SH-SY5Y (cell line): ENCODE results near the gene TENT5C.

Experiments used
- GATA2 ChIP-seq: IDR thresholded peaks from 2 replicates; pipeline ENCODE4 v1.6.1; 2011; ENCODE audit warnings: mild to moderate bottlenecking, low read depth, low read length
- GATA3 ChIP-seq: IDR thresholded peaks from 2 replicates; pipeline ENCODE4 v1.6.1; 2011; ENCODE audit warnings: low read depth, mild to moderate bottlenecking, low read length, moderate library complexity

TENT5C gene

DNA sequence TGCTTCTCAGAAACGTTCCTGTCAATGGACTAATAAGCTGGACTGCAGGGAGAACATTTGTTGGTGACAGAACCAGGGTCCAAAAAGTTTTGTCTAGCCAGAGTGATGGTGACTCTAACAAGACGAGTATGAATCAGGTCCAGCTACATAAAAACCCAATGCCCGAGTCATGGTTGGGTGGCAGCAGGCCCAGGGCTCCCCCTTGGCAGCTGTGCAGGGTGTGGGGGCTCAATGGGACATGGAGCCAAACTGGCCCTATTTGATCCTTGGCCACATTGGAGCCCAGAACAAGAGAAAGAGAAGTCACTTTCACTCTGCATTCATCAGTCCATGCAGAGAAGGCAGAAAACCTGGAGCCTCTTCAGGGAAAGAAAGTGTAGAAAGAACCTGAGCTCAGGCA lies 37.9 kb upstream of the TENT5C start:
- TF ChIP-seq GATA3 (no peak), GATA2 (no peak)

DNA sequence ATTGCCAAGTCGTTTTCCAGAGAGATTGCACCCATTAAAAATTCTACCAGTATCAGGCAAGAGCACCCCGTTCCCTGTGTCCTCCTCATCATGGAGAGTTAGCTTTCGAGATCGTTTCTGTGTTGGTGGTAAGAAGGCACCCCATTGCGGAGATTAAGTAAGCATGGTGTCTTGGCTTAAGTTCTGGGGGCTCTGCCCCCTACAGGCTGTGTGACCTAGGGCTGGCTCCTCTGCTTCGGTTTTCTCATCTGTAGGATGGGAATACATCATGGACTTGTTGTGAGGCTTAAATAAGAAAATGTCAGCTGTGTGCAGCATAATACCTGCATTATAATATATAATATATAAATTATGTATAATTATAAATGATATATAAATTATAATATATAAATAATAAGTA lies 36.8 kb upstream of the TENT5C start:
- TF ChIP-seq GATA3 (no peak), GATA2 (no peak)

DNA sequence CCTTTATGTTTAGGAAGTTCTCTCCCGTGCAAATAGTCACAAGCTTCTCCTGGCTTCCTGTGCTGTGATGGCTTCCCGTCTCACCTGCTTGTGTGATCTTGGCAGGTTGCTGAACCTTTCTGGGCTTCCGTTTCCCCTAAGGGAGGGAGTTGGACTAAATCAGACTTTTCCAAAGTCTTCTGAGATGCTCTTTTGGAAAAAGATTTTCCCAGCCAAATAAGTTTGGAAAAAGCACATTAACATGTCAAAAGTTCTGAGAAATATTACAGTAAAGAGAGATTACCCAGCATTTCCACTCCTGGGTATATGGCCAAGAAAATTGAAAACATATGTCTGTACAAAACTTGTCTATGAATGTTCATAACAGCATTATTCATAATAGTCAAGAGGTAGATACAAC lies 36.0 kb upstream of the TENT5C start:
- no peak for TF ChIP-seq GATA2
- no peak for TF ChIP-seq GATA3

DNA sequence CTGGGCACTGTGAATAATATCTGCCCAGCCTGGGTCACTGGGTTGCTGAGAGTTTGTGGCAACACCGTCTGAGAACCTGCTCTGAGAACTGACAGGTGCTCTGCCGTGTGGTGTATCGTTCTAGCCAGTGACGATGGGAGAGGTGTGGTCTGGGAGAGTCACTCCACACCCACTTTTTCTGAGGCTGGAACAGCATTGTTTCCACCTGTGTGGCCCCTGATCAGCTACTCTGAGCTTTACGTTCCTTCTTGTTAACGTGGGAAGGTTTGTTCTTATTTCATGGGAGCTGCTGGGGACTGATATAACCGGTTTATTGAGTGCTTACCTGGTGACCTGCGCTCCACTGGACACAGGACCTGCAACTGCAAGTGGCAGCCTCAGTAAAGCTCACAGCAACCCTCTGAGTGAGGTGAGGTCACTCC lies 34.8 kb upstream of the TENT5C start:
- TF ChIP-seq GATA2 (no peak), GATA3 (no peak)

DNA sequence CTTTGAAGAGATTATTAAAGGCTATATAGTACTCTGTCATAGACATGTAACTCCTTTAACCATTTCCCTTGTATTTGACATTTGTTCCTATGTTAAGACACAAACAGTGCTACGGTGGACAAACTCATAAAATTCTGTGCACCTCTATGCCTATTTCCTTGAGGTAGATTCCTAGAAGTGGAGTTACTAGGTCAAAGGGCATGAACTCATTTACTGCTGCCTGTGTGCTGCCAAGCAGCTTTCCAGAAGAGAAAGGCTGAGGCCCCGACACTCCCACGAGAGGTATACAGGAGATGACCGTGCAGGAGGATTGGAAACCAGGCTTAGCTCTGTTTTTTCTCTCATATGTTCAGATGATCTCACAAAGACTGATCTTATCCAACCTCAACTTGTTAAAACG lies 34.4 kb upstream of the TENT5C start:
- TF ChIP-seq GATA2 (no peak), GATA3 (no peak)

DNA sequence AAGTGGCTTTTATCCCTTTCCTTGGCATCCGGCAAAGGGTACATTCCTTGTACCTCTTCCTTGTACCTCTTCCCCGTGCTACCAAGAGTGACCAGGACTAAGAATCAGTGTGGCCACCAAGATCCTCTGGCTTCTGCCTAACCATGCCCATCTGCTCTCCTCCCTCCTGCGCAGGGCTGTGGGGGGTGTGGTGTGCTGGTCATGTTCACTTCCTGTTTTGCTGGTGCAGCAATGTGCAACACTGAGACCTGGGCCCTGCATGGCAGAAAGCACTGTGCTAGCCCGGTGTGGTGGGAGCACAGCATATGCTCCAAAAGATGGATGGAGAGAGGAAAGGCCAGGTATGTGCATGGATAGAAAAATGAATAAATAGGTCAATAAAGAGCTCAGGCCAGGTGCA lies 33.3 kb upstream of the TENT5C start:
- TF ChIP-seq GATA2 = no peak

DNA sequence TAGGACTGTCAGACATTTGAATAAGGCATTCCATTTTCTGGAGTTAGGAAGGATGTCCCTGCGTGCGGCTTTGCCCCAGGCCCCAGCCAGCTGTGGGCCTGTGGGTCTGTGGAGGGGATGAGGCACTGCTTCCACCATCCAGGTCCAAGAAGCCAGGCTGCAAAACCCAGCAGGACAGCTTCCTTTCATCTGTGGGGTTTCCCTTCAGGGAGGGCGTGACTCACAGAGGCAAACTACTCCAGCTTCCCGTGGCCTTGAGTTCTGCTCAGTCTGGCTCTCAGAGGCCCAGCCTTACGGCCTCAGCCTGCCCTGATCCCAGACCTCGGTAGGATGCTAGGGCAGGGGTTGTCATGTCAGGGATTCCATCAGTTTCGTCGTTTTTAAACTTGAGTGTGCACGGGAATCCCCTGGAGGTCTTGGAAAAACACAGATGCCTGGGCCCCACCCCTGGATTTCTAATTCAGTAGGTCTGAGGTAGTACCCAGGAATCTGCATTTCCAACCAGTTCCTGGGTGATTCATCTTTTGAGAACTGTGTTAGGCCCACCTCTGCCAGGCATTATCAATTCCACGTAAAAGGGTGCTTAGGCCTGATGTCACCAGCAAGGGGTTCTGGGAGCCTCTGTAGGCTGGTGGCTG lies 32.3 kb upstream of the TENT5C start:
- TF ChIP-seq GATA3 (no peak), GATA2 (no peak)

DNA sequence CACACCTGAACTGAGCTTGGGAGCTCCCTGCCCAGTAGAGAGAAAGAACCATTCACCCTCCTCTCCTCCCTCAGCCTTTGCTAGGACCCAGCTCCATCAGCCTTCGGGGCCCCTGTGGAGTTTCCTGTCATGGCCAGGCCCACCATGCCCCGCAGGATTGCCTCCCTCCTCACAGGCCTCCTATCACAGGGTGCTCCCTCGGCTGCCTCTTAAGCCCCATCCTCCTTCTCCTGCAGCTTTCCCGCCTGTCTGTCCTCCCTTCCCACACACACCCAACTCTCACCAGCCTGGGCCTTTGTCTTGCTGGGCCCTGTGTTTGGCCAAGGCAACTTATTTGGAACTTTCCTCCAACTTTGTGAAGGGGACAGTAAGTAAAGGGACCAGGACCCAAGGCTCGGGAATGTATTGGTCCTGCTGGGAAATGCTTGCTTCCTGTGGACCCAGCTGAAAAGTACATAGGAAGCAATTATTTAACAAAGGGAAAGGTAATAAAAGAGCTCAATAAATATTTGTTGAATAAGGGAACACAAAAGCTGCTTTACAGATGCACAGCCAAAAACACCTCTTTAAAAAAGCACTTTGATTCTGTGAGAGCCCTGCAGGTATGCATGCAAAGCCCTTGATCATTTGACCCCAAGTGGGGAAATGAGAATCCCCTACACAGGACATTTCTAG lies 31.6 kb upstream of the TENT5C start:
- TF ChIP-seq GATA2 = no peak
- TF ChIP-seq GATA3 = no peak

DNA sequence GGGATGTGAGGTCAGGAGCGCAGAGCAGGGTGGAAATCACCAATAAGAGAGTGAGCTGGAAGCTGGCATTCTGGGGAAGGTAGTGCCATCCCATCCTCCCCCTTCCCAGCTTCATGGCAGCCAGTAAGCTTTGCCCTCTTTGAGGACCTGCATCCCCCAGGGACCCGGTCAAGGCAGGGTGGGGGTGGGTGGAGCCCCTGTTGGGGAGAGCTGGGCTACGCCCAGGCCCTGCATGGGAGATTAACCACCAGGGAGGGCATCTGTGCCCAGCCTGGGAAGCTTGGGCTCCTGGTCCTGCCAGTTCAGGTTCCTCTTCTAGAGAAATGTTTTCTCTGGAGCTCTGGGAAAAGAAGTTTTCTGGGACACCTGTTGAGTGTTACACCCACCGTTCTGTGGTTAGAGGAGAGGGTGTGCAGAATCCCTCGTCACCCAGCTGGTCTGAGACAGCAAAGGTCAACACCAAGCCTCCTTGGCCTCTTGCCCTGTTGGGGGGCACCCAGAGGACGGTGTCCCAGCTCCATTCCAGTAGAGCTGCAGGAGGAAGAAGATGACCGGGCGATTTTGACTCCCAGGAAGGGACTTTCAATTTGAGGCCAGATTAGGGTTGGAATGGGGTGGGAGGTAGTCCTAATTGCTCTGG lies 30.1 kb upstream of the TENT5C start:
- no peak for TF ChIP-seq GATA2
- no peak for TF ChIP-seq GATA3

DNA sequence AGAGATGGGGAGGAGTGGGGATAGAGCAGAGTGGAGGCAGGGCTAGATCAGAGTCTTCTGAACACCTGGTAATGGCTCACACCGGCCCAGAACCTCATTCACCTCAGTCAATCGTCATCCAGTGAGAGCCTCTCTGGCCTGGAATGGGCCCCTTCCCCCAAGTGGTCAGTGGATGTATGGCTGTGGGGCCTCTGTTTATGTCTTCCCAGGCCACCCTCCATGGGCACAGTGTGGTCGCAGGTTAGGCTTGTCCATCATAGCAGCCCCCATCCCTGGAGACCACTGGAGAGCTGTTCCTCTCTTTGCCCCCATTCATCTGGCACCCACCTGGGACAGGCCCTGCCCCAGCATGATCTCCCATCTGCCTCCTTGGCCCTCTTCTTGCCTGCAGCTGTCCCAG lies 29.6 kb upstream of the TENT5C start:
- TF ChIP-seq GATA2 (no peak), GATA3 (no peak)

DNA sequence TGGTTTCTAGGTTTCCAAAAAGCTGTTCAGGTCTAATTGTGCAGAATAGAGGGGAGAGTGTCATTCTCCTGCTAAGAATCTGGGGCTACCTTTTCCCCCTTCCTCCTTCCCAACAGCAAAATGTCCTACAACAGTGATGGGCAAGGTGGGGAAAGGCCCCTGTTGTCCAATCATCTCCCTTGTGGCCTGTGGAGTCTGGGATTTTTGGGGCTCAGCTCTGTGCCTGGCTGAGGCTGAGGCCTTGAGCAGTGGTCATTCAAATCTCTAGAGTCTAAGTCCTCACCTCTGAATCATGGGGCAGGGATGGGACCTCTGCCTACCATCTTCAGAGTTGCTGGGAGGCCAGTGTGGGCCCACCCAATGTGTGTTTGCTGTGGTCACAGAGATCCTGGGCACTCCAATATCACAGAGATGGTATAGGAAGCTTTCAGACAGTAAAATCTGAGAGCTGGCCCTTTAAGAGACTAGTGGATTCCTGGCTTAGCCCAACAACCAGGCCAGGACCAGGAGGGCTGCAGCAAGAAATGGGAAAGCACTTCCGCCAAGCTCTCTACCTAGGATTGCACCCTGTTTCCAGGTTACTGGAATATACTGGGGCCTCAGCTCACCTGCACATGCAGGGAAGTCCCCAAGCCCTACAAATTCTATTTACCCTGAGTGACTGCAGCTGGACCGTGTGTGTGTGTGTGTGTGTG lies 28.5 kb upstream of the TENT5C start:
- no peak for TF ChIP-seq GATA2
- TF ChIP-seq GATA3 = no peak

DNA sequence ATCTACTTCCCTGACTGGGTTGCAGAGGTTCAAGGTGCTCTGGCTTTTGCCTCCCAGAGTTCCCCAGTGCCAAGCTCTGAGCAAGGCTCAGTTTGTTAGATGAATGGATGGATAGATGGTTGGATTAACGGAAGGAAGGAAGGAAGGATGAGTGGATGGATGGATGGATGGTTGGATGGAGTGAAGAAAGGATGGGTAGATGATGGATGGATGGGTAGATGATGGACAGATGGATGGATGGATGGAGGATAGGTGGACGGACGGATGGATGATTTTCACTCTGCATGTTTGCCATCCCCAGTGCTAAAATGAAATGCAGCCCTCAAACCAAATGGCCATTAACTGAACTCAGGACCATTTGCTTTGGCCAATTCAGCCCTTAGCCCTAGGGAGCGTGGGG lies 27.4 kb upstream of the TENT5C start:
- TF ChIP-seq GATA3 = no peak
- no peak for TF ChIP-seq GATA2

DNA sequence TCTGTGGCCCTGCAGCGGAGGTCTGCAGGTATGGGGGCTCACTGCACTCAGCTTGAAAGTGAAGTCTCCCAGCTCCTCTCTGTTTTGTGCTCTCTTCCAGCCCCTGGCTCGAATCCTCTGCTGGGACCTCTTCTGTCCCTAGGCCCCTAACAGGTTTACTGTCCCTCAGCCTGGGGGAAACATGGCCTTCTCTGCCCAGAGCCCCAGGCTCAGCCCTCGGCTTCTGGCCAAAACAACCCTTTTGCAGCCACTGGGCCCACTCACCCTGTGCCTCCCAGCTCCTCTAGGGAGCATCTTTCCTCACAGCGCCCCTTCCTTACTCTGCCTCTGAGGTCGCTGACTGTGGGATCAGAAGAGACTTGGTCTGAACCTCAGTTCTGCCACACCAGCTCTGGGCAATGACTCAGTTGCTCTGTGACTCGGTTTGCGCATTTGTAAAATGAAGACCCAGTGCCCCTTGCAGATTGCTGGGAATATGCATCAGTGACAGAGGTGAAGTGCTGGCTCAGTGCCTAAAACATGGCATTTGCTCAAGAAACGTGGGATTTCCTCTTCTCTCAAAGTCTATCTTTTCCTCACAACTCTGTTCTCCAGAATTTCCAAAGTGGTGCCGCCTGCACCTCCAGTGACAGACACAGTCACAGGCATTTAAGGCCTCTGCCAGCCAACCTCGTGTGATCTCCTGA lies 26.5 kb upstream of the TENT5C start:
- TF ChIP-seq GATA3 = no peak
- TF ChIP-seq GATA2 = no peak

DNA sequence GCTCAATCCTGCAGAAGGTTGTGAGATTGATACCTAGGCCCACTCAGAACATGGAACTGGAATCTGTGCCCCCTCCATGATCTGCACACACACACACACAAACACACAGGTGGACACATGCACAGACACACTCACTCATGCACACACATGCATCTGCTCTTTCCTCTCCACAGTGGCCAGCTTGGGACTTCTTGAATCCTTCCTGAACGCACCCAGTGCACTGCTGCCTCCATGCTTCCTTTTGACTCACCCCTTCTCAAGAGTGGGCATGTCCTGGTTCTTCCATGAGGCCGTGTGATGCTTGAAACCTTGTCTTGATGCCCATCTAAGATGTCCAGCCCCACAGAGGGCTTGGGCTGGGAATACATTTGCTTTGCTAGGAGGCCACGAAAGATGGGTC lies 25.4 kb upstream of the TENT5C start:
- TF ChIP-seq GATA2 = no peak
- no peak for TF ChIP-seq GATA3

DNA sequence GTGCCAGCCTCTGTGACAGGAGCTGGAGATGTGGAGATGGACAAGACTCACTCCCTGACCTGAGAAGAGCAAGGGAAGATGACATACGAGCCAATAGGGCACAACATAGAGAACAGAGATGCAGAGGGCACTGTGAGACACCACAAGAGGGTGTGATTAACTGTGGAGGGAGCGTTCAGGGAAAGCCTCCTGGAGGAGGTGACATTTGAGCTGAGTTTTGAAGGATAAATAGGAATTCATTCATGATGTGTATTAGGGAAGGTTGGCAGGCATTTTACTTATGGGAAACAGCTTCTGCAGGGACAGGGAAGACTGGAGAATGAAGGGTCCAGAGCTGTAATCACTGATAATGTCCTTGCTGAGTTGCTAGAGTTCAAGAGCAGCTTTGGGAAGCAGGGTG lies 25.0 kb upstream of the TENT5C start:
- TF ChIP-seq GATA2 (no peak), GATA3 (no peak)
